ENCODE data around the gene ITGB6. TPM values are rescaled to one million over a fixed set of nuclear protein-coding genes. Genes with fewer than 3 reads are reported as not detected.
A peak's percentile ranks its signal among the peaks of the same experiment; 100 is the strongest.

ITGB6 gene
- total RNA-seq, 4 donors from 2014 or later, result 1.8 to 7.5 (median 6.6) TPM

- intact Hi-C loops (cut with DNase I; ENCODE audit: low total_unique reads), result no loop called here
- 89 to 94% methylated on average over 2 of the region's 2 CpGs for WGBS, 2 donors
- TF ChIP-seq POLR2A (IDR thresholded peaks at IDR 0.05), result no peak
- no peak for TF ChIP-seq CTCF (IDR thresholded peaks at IDR 0.05)
- H3K4me3 ChIP-seq (ENCODE audit: low read depth, poor library complexity, severe bottlenecking), result no peak overlapping the region
- no peak for DNase-seq (ENCODE audit: low spot score in 2 of 2)
Observed at GRCh38 chr2:160076241-160076640, 123.8 kb downstream of the ITGB6 start.

- intact Hi-C loops (cut with DNase I; ENCODE audit: low total_unique reads), result no loop called here
- no peak overlapping the region for H3K4me3 ChIP-seq (ENCODE audit: low read depth, poor library complexity, severe bottlenecking)
- no peak for TF ChIP-seq CTCF (IDR thresholded peaks at IDR 0.05)
- no peak for TF ChIP-seq POLR2A (IDR thresholded peaks at IDR 0.05)
- DNase-seq (ENCODE audit: low spot score in 2 of 2), result peak; percentile 75 to 90
- 43 to 48% methylated on average over 5 of the region's 5 CpGs for WGBS, 2 donors
Observed at GRCh38 chr2:160075171-160075570, 124.9 kb downstream of the ITGB6 start.

DNA sequence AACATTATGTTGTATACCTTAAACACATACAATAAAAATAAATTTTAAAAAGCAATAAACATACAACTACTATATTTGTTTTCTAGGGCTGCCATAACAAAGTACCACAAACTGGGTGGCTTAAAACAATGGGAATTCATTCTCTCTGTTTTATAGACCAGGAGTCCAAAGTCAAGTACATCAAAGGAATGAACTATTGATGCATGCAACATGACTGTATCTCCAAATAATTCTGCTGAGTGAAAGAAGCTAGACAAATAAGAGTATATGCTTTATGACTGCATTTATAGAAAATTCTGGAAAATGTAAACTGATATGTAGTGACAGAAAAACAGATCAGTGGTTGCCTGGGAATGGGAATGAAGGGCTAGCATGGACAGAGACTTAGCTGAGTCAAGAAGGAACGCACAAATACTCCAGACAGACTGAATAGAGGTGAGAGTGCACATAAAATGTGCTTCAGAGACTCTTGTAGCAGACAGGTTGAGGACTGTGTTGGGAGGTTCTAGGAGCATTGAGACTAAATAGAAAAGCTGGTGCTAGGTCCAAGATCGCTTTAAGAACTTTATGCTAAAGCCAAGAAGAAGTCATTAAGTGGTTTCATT is 126.7 kb downstream of the ITGB6 start:
- TF ChIP-seq CTCF (IDR thresholded peaks at IDR 0.05), result no peak
- no peak for TF ChIP-seq POLR2A (IDR thresholded peaks at IDR 0.05)
- intact Hi-C loops (cut with DNase I; ENCODE audit: low total_unique reads), result no loop called here
- no peak for DNase-seq (ENCODE audit: low spot score in 2 of 2)
- no peak overlapping the region for H3K4me3 ChIP-seq (ENCODE audit: low read depth, poor library complexity, severe bottlenecking)
- WGBS, 2 donors, result 47 to 90% methylated on average over 2 of the region's 2 CpGs

DNA sequence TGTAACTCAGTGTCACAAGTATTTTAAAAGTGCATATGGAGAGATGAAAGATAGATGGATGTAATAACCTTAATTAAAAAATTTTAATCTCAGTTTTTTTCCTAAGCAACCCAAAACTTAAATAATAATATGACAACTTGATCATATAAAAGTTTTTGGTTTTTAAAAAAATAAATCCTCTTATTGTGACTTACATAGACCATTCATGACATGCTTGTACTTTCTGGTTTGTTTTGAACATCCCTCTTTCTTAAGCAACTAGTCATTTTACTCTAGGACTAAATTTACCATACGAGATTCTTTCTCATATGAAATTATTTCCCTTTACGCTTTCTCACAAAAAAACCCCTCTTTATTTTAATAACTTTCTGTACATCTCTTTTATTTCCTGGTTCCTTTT is 131.2 kb downstream of the ITGB6 start:
- intact Hi-C loops (cut with DNase I; ENCODE audit: low total_unique reads), result no loop called here
- TF ChIP-seq POLR2A (IDR thresholded peaks at IDR 0.05), result no peak
- no peak for TF ChIP-seq CTCF (IDR thresholded peaks at IDR 0.05)
- 89 to 95% methylated on average over 2 of the region's 2 CpGs for WGBS, 2 donors
- no peak for DNase-seq (ENCODE audit: low spot score in 2 of 2)
- no peak overlapping the region for H3K4me3 ChIP-seq (ENCODE audit: low read depth, poor library complexity, severe bottlenecking)

DNA sequence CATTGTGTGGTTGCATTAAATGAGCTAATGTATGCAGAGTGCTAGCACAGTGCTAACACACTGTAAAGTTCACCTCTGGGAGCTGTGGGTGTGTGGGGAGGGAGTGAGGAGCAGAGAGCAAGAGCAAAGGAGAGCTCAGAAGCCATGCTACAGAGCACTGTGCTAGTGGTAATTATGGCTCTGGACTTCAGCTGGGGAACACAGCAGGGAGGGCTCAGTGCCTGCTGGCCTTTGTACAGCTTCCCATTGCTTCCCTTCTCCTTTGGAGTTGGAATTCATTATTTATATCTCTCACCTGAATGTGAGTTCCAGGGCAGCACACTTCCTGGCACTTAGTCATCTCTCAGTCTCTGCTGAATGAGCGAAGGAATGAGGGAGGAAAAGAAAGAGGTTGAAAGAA is 135.2 kb downstream of the ITGB6 start:
- DNase-seq (ENCODE audit: low spot score in 2 of 2), result no peak
- intact Hi-C loops (cut with DNase I; ENCODE audit: low total_unique reads), result no loop called here
- no peak overlapping the region for H3K4me3 ChIP-seq (ENCODE audit: low read depth, poor library complexity, severe bottlenecking)
- 89 to 95% methylated on average over 1 of the region's 1 CpG for WGBS, 2 donors
- no peak for TF ChIP-seq CTCF (IDR thresholded peaks at IDR 0.05)
- TF ChIP-seq POLR2A (IDR thresholded peaks at IDR 0.05), result no peak
